Peyer's patch (tissue), 4 donors: ENCODE measurements around the gene C1orf52.

ENCODE experiments used
- POLR2A ChIP-seq, 2 donors: fragments of 450-650 bp; IDR thresholded peaks; one replicate each; pipeline ENCODE4 v1.5.1; 2017; ENCODE audit warnings: antibody characterized with exemption in 2 of 2, mild to moderate bottlenecking in 2 of 2, moderate library complexity in 2 of 2
- TF ChIP-seq, protein P1 (sequence below), 6 experiments: fragments of 450-650 bp in 4 of 6; fragments of 200-600 bp in 2 of 6; sonication (generic) in 1 of 6; IDR thresholded peaks; one replicate each; pipeline ENCODE4 v1.5.1; 2017 to 2019; ENCODE audit warnings: antibody characterized with exemption in 6 of 6, mild to moderate bottlenecking in 3 of 6, moderate library complexity in 1 of 6

DNA sequence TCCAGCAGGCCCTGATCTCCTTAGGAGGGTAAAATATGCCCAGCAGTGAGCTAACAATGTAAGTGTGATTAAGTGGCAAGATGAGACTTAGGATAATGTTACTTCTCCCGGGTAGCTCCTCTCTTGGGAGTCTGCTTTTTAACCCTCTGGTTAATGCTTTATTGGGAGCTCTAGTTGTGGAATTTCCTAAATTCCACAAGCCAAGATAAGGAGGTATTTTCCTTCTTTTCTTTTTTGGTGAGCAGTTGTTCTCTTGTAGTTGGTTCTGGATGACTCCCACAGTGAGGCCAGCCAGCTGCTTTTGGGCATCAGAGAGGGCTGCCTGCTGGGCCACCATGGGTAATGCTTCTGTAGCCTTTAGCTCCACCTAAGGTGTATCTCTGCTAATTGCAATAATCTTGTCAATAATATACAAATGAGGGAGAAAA lies 19.3 kb downstream of the C1orf52 start:
- TF ChIP-seq, protein P1, sequence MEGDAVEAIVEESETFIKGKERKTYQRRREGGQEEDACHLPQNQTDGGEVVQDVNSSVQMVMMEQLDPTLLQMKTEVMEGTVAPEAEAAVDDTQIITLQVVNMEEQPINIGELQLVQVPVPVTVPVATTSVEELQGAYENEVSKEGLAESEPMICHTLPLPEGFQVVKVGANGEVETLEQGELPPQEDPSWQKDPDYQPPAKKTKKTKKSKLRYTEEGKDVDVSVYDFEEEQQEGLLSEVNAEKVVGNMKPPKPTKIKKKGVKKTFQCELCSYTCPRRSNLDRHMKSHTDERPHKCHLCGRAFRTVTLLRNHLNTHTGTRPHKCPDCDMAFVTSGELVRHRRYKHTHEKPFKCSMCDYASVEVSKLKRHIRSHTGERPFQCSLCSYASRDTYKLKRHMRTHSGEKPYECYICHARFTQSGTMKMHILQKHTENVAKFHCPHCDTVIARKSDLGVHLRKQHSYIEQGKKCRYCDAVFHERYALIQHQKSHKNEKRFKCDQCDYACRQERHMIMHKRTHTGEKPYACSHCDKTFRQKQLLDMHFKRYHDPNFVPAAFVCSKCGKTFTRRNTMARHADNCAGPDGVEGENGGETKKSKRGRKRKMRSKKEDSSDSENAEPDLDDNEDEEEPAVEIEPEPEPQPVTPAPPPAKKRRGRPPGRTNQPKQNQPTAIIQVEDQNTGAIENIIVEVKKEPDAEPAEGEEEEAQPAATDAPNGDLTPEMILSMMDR (IDR thresholded peaks at IDR 0.05): peak in 4 of 6 experiments; percentile 13 to 49 (median 42)
- TF ChIP-seq POLR2A (IDR thresholded peaks at IDR 0.05): no peak
